Activated T-helper 17 cell treated with anti-CD3 and anti-CD28 coated beads, Interleukin-2, amount 50 U/mL, for 72 hours (primary cell): Measurements from ENCODE around the gene MAST4. TPM values are rescaled to one million over a fixed set of nuclear protein-coding genes. Genes with fewer than 3 reads are reported as not detected.

ENCODE experiments used
- ATAC-seq: fragments of 150-1000 bp; cut with Tn5 transposase; replicated peaks from 2 replicates; pipeline ENCODE4 v1.10.0; 2021; ENCODE audit warnings: mild to moderate bottlenecking, moderate library complexity
- H3K27ac Mint-ChIP-seq: one replicate; pipeline ENCODE4 v1.8.0; 2022; ENCODE audit warnings: mixed read lengths
- H3K27me3 Mint-ChIP-seq: one replicate; pipeline ENCODE4 v1.8.0; 2022; ENCODE audit warnings: mixed read lengths
- H3K36me3 Mint-ChIP-seq: one replicate; pipeline ENCODE4 v1.8.0; 2022; ENCODE audit warnings: low read depth, mild to moderate bottlenecking, mixed read lengths
- H3K4me1 Mint-ChIP-seq: one replicate; pipeline ENCODE4 v1.8.0; 2022; ENCODE audit warnings: mixed read lengths
- H3K4me3 Mint-ChIP-seq: one replicate; pipeline ENCODE4 v1.8.0; 2022; ENCODE audit warnings: mild to moderate bottlenecking, mixed read lengths
- H3K9me3 Mint-ChIP-seq: one replicate; pipeline ENCODE4 v1.8.0; 2022; ENCODE audit warnings: mixed read lengths
- total RNA-seq, 2 donors: library from RNA; stranded (reverse); gene quantifications; one replicate each; pipeline ENCODE4 v1.2.3, GENCODE V29; 2022

The MAST4 gene
- total RNA-seq, 2 donors from 2014 or later = 42.1 to 103 TPM

DNA sequence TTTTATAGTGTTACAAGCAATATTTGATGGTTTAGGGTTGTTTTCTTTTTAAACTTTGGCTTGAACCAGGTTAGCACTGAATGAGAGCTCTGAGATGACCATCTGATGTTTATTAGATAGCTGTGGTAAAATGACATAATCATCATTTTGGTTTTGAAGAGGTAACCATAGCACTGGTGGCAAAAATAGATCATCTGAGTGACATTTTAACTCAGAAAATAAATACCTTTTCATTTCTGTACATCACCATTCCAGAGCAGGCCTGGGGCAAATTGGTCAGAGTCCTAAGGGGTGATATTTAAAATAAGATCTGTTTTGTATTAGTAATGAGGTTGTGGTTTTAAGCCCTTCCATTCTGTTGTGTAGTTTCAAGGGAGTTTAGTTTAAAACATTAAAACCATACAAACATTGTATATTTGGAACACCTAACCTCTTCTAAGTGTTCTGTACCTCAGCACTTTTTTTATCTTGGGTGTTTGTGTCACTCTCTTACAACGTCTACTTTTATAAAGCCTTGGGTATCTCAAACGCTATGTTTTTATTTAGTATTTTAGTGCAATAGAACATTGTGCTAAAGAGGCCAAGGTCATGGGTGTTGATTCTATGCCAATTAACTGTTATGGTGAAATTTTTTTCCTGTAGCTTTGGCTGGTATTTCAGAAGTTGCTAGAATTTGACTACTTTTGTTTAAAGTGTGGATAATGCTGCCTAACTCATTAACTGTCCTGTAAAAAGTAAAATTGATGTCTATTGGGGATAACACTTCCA, 434.3 kb downstream of the MAST4 start:
- Mint-ChIP-seq H3K27me3 (no peaks in the 10 kb centered on the region), H3K4me1 (peaks cover 57% of the 10 kb centered on the region), H3K4me3 (peak overlapping the region; percentile 77), H3K27ac (peak overlapping the region; percentile 62), H3K9me3 (no peaks in the 10 kb centered on the region), H3K36me3 (peaks cover 53% of the 10 kb centered on the region)
- ATAC-seq = peak; percentile 43

DNA sequence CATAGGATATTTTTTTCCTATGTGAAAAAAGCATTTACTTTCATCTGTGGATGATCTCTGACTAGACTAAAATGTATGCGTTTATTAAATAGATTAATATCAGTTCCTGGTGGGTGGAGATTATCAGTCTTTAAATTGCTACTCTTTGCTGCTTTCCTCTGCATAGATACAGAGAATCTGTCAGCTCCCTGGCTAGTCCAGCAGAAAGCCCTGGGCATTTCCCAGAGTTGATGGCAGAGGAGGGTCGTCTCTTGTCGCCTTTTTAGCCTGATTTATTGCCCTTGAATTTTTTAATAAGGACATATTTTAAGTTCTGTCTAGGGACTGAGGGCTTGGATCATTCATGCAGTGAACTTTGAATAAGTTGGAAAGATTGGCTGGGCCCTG, 434.9 kb downstream of the MAST4 start:
- peak overlapping the region; percentile 77 for H3K4me3 Mint-ChIP-seq
- peak overlapping the region; percentile 62 for H3K27ac Mint-ChIP-seq
- H3K36me3 Mint-ChIP-seq = peaks cover 57% of the 10 kb centered on the region
- no peaks in the 10 kb centered on the region for H3K9me3 Mint-ChIP-seq
- no peaks in the 10 kb centered on the region for H3K27me3 Mint-ChIP-seq
- H3K4me1 Mint-ChIP-seq = peaks cover 52% of the 10 kb centered on the region
- ATAC-seq = no peak

DNA sequence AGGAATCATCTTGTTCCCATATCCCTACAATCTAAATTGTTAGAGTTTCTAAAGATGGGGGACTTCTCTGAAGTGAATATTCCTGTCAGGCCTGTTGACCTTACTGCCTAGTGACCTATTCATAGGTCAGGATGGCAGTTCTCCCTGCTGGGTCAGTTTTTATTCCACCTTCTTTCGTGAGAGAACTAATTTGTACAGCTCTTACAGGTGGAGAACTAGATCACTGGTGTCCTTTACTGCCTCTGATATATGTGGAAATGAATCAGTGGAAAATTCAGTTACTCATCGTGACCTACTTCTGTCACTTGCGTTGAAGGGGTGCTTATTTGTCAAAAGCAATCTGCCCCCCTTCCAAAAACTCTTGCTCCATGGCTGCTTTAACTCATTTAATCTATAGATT, 435.5 kb downstream of the MAST4 start:
- Mint-ChIP-seq H3K27me3 (no peaks in the 10 kb centered on the region), H3K27ac (peak overlapping the region; percentile 62), H3K9me3 (no peaks in the 10 kb centered on the region), H3K4me1 (peaks cover 51% of the 10 kb centered on the region), H3K4me3 (peak overlapping the region; percentile 77), H3K36me3 (peaks cover 57% of the 10 kb centered on the region)
- ATAC-seq = peak; percentile 76

DNA sequence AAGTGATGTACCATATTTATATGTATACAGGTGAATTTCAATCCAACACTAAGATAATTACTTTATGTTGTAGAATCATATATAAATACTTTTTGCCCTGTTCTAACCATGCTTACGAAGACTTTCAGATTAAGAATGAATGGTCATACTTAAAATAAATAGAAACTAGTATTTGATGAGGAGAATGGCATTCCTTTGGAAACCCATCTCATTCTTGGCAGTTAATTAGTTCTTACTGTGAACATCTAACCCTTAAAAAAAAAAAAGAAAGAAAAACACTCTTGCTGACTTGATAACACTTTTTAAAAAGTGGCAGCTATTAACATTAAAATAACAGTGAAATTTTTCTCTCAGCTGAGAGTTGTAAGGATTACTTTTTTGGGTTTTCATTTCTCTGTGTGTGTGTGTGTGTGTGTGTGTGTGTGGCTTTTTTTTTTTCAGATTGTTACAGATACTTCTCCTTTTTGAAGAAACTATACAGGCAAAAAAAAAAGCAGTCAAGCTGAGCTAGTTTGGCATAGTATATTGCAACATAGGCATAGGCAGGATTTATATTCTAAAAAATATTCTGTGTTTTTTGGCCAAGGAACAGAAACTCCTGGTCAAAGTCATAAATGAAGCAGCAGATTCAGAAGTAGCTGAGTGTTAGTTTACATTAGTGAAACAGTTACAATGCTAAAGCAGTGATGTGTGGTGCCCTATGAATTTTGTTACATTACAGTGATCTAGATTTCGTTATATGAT, 436.9 kb downstream of the MAST4 start:
- no peaks in the 10 kb centered on the region for H3K27me3 Mint-ChIP-seq
- H3K4me1 Mint-ChIP-seq = peaks cover 53% of the 10 kb centered on the region
- ATAC-seq = no peak
- peak overlapping the region; percentile 77 for H3K4me3 Mint-ChIP-seq
- peak overlapping the region; percentile 66 for H3K27ac Mint-ChIP-seq
- peaks cover 57% of the 10 kb centered on the region for H3K36me3 Mint-ChIP-seq
- H3K9me3 Mint-ChIP-seq = no peaks in the 10 kb centered on the region

DNA sequence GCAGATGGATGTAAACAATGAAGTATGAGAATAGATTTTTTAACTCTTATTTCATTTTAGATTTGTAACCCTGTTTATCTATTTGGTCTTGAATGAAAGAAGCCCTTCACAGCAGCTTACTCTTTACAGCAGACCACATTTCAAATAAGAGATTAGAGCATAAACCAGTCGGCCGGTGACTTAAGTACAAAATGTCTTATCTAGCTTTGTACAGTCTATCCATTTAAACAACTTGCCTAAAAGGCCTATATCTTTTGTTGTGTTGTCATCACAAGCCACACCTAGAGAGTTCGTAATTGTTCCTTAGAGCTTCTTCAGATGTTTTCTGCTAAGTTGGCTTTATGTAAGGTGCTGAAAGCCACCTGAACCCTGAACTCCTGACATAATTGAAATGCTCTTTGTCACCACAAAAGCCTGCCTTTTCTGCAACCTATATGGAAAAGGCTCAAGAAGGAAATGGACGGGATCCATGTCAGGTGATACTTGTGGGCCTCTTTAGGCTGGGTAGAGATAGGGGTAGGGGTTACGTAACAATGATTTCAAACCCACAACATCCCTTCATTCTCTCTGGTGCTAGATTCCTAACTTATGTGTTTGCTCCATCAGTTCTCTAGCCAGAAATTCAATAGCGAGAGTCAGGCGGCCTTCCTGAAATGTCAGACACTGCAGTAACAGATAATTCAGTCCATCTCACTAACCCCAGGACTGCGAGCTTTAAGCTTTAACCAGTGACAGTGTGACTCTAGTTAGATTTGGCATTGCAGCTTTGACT, 437.9 kb downstream of the MAST4 start:
- H3K4me3 Mint-ChIP-seq = peak overlapping the region; percentile 17
- ATAC-seq = no peak
- no peaks in the 10 kb centered on the region for H3K27me3 Mint-ChIP-seq
- peak overlapping the region; percentile 66 for H3K27ac Mint-ChIP-seq
- H3K9me3 Mint-ChIP-seq = no peaks in the 10 kb centered on the region
- peaks cover 52% of the 10 kb centered on the region for H3K36me3 Mint-ChIP-seq
- peaks cover 50% of the 10 kb centered on the region for H3K4me1 Mint-ChIP-seq

DNA sequence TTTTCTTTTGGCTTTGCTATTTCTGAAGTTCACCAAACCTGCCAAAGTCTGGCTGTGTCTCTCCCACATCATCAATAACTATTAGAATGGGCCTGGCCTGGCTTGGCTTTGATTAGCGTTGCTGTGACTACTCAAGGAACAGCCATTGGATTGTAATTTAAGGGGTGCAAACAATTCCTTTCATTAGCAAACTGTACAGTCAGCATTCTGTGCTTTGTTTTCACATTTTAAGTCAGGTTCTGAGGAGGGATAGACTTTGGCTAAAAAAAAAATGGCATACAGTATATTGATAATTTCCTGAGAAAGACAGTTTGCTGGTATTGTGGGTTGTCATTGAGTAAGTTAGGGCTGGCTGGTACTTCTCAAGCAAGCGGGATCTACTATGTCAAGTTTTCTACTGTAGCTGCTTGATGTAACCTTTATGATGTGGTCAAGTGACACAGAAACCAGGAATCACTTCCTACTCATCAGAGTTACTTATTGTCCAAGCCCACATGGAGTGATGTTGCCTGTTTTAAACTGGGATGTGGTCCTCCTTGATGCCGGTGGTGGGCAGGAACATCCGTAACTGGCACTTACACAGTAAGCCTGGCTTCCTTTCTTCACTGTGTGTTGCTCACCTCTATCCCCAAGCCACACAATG, 439.0 kb downstream of the MAST4 start:
- H3K4me1 Mint-ChIP-seq = peaks cover 53% of the 10 kb centered on the region
- peaks cover 47% of the 10 kb centered on the region for H3K36me3 Mint-ChIP-seq
- H3K9me3 Mint-ChIP-seq = no peaks in the 10 kb centered on the region
- no peak overlapping the region for H3K27ac Mint-ChIP-seq
- ATAC-seq = no peak
- H3K27me3 Mint-ChIP-seq = no peaks in the 10 kb centered on the region
- H3K4me3 Mint-ChIP-seq = peak overlapping the region; percentile 17

GRCh38 chr5:67037171-67037570, 441.0 kb downstream of the MAST4 start:
- Mint-ChIP-seq H3K27me3 (no peaks in the 10 kb centered on the region), H3K36me3 (peaks cover 37% of the 10 kb centered on the region), H3K4me1 (peaks cover 33% of the 10 kb centered on the region), H3K9me3 (no peaks in the 10 kb centered on the region), H3K27ac (peak overlapping the region; percentile 36), H3K4me3 (no peak overlapping the region)
- no peak for ATAC-seq

- no peaks in the 10 kb centered on the region for H3K27me3 Mint-ChIP-seq
- peaks cover 39% of the 10 kb centered on the region for H3K36me3 Mint-ChIP-seq
- H3K4me1 Mint-ChIP-seq = peaks cover 34% of the 10 kb centered on the region
- peak overlapping the region; percentile 75 for H3K27ac Mint-ChIP-seq
- peak overlapping the region; percentile 41 for H3K4me3 Mint-ChIP-seq
- peak; percentile 77 for ATAC-seq
- no peaks in the 10 kb centered on the region for H3K9me3 Mint-ChIP-seq
Measured at GRCh38 chr5:67038817-67039603, 442.8 kb downstream of the MAST4 start.

DNA sequence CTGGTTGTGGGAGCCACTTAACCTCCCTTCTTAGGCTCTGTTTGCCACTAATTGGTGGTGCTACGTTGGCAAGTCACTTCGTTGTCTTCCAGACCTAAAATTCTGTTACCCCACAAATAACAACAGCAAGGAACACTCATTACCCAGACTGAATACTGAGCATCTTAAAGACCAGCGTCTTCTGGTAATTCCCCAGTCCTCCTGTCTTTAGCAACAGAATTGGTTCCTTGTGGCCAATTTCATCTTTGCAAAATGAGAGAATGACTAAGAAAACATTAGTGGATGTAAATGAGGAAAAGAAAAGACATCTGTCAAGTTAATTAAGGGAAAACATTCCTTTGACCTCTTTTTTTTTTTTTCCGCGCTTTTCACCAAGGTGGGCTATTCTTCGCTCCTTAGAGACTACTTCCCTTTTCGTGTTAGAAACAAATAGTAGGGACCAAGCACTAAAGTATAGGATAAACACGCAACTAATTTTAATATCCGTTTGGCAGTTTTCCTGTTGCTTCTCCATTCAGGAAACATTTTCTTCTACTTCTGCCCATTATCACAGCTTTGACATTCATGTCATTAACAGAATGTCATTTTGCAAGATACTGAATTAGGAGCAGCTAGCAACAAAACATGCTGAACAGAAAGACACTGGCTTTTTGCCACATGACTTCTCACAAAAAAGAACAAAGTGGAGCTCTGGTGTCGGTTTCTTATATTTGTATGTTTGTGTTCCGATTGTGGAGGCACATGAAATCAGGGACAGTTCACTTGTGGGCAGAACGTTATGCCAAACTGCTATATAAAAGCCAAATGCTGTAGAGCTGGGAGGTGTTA, 446.2 kb downstream of the MAST4 start:
- peaks cover 41% of the 10 kb centered on the region for H3K36me3 Mint-ChIP-seq
- no peak overlapping the region for H3K27ac Mint-ChIP-seq
- no peaks in the 10 kb centered on the region for H3K27me3 Mint-ChIP-seq
- ATAC-seq = no peak
- no peak overlapping the region for H3K4me3 Mint-ChIP-seq
- H3K9me3 Mint-ChIP-seq = no peaks in the 10 kb centered on the region
- peaks cover 23% of the 10 kb centered on the region for H3K4me1 Mint-ChIP-seq

DNA sequence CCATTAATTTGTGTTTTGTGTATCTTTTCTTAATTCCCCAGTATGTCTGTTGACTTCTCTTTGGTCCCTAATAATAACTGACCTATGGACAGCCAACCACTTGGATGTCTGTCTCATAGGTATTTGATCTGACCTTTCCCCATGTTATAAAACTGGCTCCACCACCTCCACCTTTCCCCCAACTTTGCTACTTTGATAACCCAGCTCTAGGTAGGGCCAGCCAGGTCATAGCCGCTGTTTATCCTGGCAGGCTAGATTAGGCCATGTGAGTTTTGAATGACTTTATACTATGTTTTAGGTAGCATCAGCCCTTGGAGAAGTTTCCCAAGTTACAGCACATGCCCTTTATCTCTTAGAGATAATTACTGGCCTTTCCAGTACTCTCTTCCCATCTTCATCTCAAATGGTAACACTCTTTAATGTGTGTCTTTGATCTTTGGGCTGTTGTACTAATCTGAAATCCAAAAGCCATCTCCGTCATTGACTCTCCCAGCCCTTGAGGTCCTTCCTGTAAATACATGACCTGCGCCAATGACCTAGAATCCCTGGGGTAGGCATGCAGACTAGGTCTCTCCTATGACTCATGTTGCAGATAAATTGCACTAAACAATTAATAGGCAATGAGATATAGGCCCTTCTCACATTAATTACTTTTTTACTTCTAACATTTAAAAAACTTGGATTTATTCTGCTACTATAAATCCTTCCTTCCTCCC, 447.8 kb downstream of the MAST4 start:
- no peak overlapping the region for H3K27ac Mint-ChIP-seq
- no peak overlapping the region for H3K4me3 Mint-ChIP-seq
- no peaks in the 10 kb centered on the region for H3K27me3 Mint-ChIP-seq
- no peaks in the 10 kb centered on the region for H3K9me3 Mint-ChIP-seq
- ATAC-seq = no peak
- H3K4me1 Mint-ChIP-seq = peaks cover 20% of the 10 kb centered on the region
- peaks cover 50% of the 10 kb centered on the region for H3K36me3 Mint-ChIP-seq

DNA sequence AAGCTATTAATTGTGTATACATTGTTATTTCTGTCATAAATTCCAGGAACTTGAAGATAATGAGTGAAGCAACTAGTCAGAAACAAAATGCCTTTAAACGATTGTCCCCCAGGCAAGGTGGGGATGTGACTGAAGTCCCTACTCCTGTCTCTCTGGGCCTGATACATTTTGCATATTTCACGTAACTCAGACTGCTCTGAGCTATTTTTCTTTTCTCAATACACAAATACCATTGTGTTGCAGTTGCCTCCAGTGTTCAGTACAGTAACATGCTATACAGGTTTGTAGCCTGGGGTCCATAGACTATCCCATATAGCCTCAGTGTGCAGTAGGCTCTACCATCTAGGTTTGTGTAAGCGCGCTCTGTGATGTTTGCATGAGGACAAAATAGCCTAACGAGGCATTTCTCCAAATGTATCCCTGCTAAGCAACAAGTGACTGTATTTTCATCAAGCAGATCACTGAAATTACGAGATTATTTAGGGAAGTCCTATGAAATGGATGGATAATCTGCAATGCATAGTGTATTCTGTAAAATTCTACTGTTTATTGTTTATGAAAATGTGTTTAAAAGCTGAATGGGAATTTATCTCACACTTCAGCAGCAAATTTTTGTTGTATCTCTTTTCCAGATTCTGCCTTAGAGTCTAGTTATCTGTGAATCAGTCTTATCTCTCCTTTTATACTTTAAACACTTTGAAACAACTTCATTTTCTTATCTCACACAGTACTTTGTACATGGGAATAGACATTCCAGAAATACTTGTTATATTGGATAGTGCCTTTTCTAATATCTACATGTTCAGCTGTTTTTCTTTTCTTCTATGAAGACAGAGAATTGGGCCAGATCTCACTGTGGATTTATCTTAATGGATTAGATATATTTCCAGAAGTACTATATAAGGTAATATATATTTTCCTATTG, 449.9 kb downstream of the MAST4 start:
- no peaks in the 10 kb centered on the region for H3K27me3 Mint-ChIP-seq
- no peak overlapping the region for H3K27ac Mint-ChIP-seq
- no peak overlapping the region for H3K4me3 Mint-ChIP-seq
- peaks cover 61% of the 10 kb centered on the region for H3K36me3 Mint-ChIP-seq
- H3K4me1 Mint-ChIP-seq = peaks cover 23% of the 10 kb centered on the region
- no peak for ATAC-seq
- no peaks in the 10 kb centered on the region for H3K9me3 Mint-ChIP-seq

DNA sequence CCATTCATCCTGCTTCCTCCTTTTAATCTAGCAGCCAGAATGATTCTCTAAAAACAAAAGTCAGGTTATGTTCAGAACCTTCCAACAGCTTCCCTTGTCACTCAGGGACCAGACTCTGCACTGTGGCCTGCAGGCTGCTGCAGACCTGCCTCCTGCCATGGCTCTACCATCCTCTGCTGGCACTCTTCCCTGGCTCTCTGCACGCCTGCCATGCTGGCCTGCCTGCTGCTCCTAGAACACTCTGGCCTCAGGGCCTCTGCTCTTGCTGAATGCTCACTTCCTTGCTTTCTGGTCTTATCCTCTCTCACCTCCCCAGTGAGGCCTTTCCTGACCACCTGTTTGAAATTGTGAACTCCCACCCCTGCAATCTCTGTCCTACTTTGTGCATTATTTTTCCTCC, 451.0 kb downstream of the MAST4 start:
- H3K4me3 Mint-ChIP-seq = no peak overlapping the region
- no peaks in the 10 kb centered on the region for H3K27me3 Mint-ChIP-seq
- H3K36me3 Mint-ChIP-seq = peaks cover 54% of the 10 kb centered on the region
- peaks cover 23% of the 10 kb centered on the region for H3K4me1 Mint-ChIP-seq
- no peaks in the 10 kb centered on the region for H3K9me3 Mint-ChIP-seq
- H3K27ac Mint-ChIP-seq = no peak overlapping the region
- ATAC-seq = no peak
